IMR-90 (cell line): Measurements from ENCODE around the gene PRXL2C. TPM values are rescaled to one million over a fixed set of nuclear protein-coding genes. Genes with fewer than 3 reads are reported as not detected.

ENCODE experiments used
- ATAC-seq: fragments of 200-7000 bp; cut with Tn5 transposase; 2 replicates; pipeline ENCODE4 v1.9.1; 2020; ENCODE audit warnings: low read depth, mild to moderate bottlenecking, moderate library complexity
- BruUV-seq: library from RNA; stranded (reverse); fragments of 400-500 nt; replicated peaks from 2 replicates; lab custom pipeline; 2021; lab: Mats Ljungman, UMichigan
- CTCF ChIA-PET: fragments of 300-600 bp; formaldehyde crosslinking; extraction: SDS; loops from one replicate; lab custom pipeline; 2021; ENCODE audit warnings: antibody characterized with exemption; lab: Yijun Ruan, JAX
- POLR2A ChIA-PET: fragments of 300-600 bp; sonication (Branson Sonifier 250); formaldehyde crosslinking; loops from one replicate; lab custom pipeline; 2022; ENCODE audit warnings: antibody characterized with exemption; ENCODE audit not compliant: unreplicated experiment; lab: Charles Lee
- DNase-seq: peaks from one replicate; pipeline ENCODE4 v3.0.0; 2013
- H2AFZ ChIP-seq: replicated peaks from 2 replicates; pipeline ENCODE3; 2013; ENCODE audit warnings: low read length, mild to moderate bottlenecking; ENCODE audit not compliant: poor library complexity
- H2AK5ac ChIP-seq: 2 replicates; pipeline ENCODE4 v1.6.1; 2013; ENCODE audit warnings: low read depth, low read length, inconsistent platforms
- H2AK9ac ChIP-seq: replicated peaks from 2 replicates; pipeline ENCODE3; 2013; ENCODE audit warnings: mild to moderate bottlenecking, low read depth, low read length, moderate library complexity; ENCODE audit not compliant: poor library complexity
- H2BK120ac ChIP-seq: 2 replicates; pipeline ENCODE4 v1.6.1; 2013; ENCODE audit warnings: low read depth, low read length, inconsistent platforms
- H2BK15ac ChIP-seq: 3 replicates; pipeline ENCODE4 v1.6.1; 2013; ENCODE audit warnings: low read depth, low read length, inconsistent platforms
- H2BK20ac ChIP-seq: 2 replicates; pipeline ENCODE4 v1.6.1; 2013; ENCODE audit warnings: low read depth, mild to moderate bottlenecking, inconsistent platforms, low read length, moderate library complexity
- H2BK5ac ChIP-seq: 2 replicates; pipeline ENCODE4 v1.6.1; 2013; ENCODE audit warnings: mild to moderate bottlenecking, low read depth, low read length, inconsistent platforms; ENCODE audit not compliant: poor library complexity, severe bottlenecking
- H3K14ac ChIP-seq: replicated peaks from 2 replicates; pipeline ENCODE4 v1.6.1; 2013; ENCODE audit warnings: low read depth, low read length, inconsistent platforms
- H3K18ac ChIP-seq: 2 replicates; pipeline ENCODE4 v1.6.1; 2013; ENCODE audit warnings: low read depth, low read length, control low read depth
- H3K23ac ChIP-seq: 2 replicates; pipeline ENCODE4 v1.6.1; 2013; ENCODE audit warnings: low read depth, low read length, inconsistent platforms
- H3K27ac ChIP-seq: 2 replicates; pipeline ENCODE4 v1.5.1; 2013; ENCODE audit warnings: mild to moderate bottlenecking, control low read depth, low read length; ENCODE audit not compliant: insufficient read depth
- H3K27me3 ChIP-seq: 2 replicates; pipeline ENCODE4 v1.6.1; 2013; ENCODE audit warnings: low read length; ENCODE audit not compliant: control insufficient read depth, insufficient read depth
- H3K36me3 ChIP-seq: 2 replicates; pipeline ENCODE4 v1.6.1; 2013; ENCODE audit warnings: low read length, mixed read lengths; ENCODE audit not compliant: control insufficient read depth, insufficient read depth
- H3K4ac ChIP-seq: 2 replicates; pipeline ENCODE4 v1.6.1; 2013; ENCODE audit warnings: low read depth, low read length, inconsistent platforms
- H3K4me1 ChIP-seq: 2 replicates; pipeline ENCODE4 v1.6.1; 2013; ENCODE audit warnings: low read length, mixed read lengths; ENCODE audit not compliant: control insufficient read depth, insufficient read depth
- H3K4me2 ChIP-seq: 2 replicates; pipeline ENCODE4 v1.6.1; 2013; ENCODE audit warnings: low read depth, mild to moderate bottlenecking, control low read depth, low read length, moderate library complexity
- H3K4me3 ChIP-seq: 2 replicates; pipeline ENCODE4 v1.5.1; 2013; ENCODE audit warnings: low read depth, mild to moderate bottlenecking, control low read depth, low read length, moderate library complexity; ENCODE audit not compliant: insufficient read depth
- H3K56ac ChIP-seq: 2 replicates; pipeline ENCODE4 v1.6.1; 2013; ENCODE audit warnings: low read length, inconsistent platforms; ENCODE audit not compliant: insufficient read depth; ENCODE audit errors: extremely low read depth
- H3K79me1 ChIP-seq, 2 experiments: 2 replicates each; pipeline ENCODE4 v1.6.1; 2013; ENCODE audit warnings: low read length in 2 of 2, inconsistent platforms in 1 of 2, low read depth in 1 of 2
- H3K9ac ChIP-seq: 2 replicates; pipeline ENCODE4 v1.6.1; 2013; ENCODE audit warnings: low read depth, low read length, control low read depth
- H3K9me1 ChIP-seq: 2 replicates; pipeline ENCODE4 v1.6.1; 2013; ENCODE audit warnings: low read length, inconsistent platforms; ENCODE audit not compliant: insufficient read depth
- H3K9me3 ChIP-seq: 2 replicates; pipeline ENCODE4 v1.6.1; 2013; ENCODE audit warnings: low read length; ENCODE audit not compliant: control insufficient read depth, insufficient read depth
- H4K20me1 ChIP-seq: 2 replicates; pipeline ENCODE4 v1.6.1; 2013; ENCODE audit warnings: low read length, inconsistent platforms; ENCODE audit not compliant: insufficient read depth
- H4K5ac ChIP-seq: 2 replicates; pipeline ENCODE4 v1.6.1; 2013; ENCODE audit warnings: mild to moderate bottlenecking, low read depth, low read length, control low read depth
- H4K8ac ChIP-seq, 2 experiments: 2 replicates each; pipeline ENCODE4 v1.6.1; 2013; ENCODE audit warnings: low read depth in 2 of 2, low read length in 2 of 2, control low read depth in 1 of 2, inconsistent platforms in 1 of 2
- H4K91ac ChIP-seq: 2 replicates; pipeline ENCODE4 v1.6.1; 2013; ENCODE audit warnings: low read depth, low read length, inconsistent platforms; ENCODE audit not compliant: insufficient read depth
- BHLHE40 ChIP-seq: fragments of 150-350 bp; IDR thresholded peaks from 2 replicates; pipeline ENCODE4 v1.6.1; 2016; ENCODE audit warnings: mild to moderate bottlenecking, low read depth, low read length
- CHD1 ChIP-seq: IDR thresholded peaks from 2 replicates; pipeline ENCODE4 v1.6.1; 2012; ENCODE audit warnings: low read depth, low read length, improper control_type of control experiment
- ELK1 ChIP-seq: fragments of 150-350 bp; IDR thresholded peaks from 2 replicates; pipeline ENCODE4 v1.6.1; 2016; ENCODE audit warnings: low read depth, mild to moderate bottlenecking, low read length, moderate library complexity, borderline replicate concordance
- FOS ChIP-seq: fragments of 150-350 bp; IDR thresholded peaks from 2 replicates; pipeline ENCODE4 v1.6.1; 2016; ENCODE audit warnings: low read depth, low read length
- MAZ ChIP-seq: IDR thresholded peaks from 2 replicates; pipeline ENCODE4 v1.6.1; 2012; ENCODE audit warnings: low read depth, mild to moderate bottlenecking, low read length, improper control_type of control experiment, moderate library complexity, borderline replicate concordance
- NFE2L2 ChIP-seq: fragments of 150-350 bp; IDR thresholded peaks from 2 replicates; pipeline ENCODE4 v1.6.1; 2016; ENCODE audit warnings: low read depth, mild to moderate bottlenecking, low read length
- RFX5 ChIP-seq: IDR thresholded peaks from 2 replicates; pipeline ENCODE4 v1.8.0; 2012; ENCODE audit warnings: low read depth, mild to moderate bottlenecking, low read length, moderate library complexity
- SMC3 ChIP-seq: fragments of 150-350 bp; IDR thresholded peaks from 2 replicates; pipeline ENCODE4 v1.6.1; 2016; ENCODE audit warnings: low read depth, mild to moderate bottlenecking, antibody characterized with exemption, low read length, moderate library complexity
- WGBS, 2 experiments: methylation state at CpG; one replicate each; pipeline versions ENCODE4 v1.1.5 to v1.1.7; 2013; ENCODE audit warnings: missing lambda C conversion rate in 2 of 2; ENCODE audit not compliant: insufficient read length in 1 of 2; ENCODE audit errors: extremely low coverage in 2 of 2; 5-methylcytosine and 5-hydroxymethylcytosine counted together
- dilution Hi-C: fragments of 300-500 bp; cut with HindIII; formaldehyde crosslinking; loops from one replicate; pipeline ENCODE4 v1.14.3; 2018; ENCODE audit warnings: low sequenced_read_pairs; ENCODE audit not compliant: unreplicated experiment
- in situ Hi-C: fragments of 300-500 bp; cut with MboI; formaldehyde crosslinking; loops from 3 replicates; pipeline ENCODE4 v1.14.3; 2019; ENCODE audit warnings: low sequenced_read_pairs, inconsistent platforms, mixed read lengths
- intact Hi-C: fragments of 100-400 bp; cut with micrococcal nuclease; formaldehyde crosslinking; loops from 2 replicates; pipeline ENCODE4 v1.10.0; 2022
- polyA plus RNA-seq, 3 experiments: library from polyadenylated mRNA; depleted of rRNA; stranded (reverse); fragments of >200 nt; gene quantifications; 2 replicates each; pipeline ENCODE4 v1.2.3, GENCODE V29; 2012; ENCODE audit warnings: low replicate concordance in 1 of 3
- total RNA-seq: library from RNA; depleted of rRNA; stranded (reverse); fragments of >200 nt; gene quantifications from 2 replicates; pipeline ENCODE4 v1.2.3, GENCODE V29; 2012

The PRXL2C gene
- total and polyA plus RNA-seq, 2 of the 4 experiments (the other 2 are of a cell fraction), result 2.7 to 9.0 TPM

GRCh38 chr9:96617439-96618185 is 37.5 kb downstream of the PRXL2C start:
- H3K14ac ChIP-seq, result no peak overlapping the region
- DNase-seq (no peak), ATAC-seq (no peak)
- ChIA-PET POLR2A (no interaction called here), CTCF (no interaction called here)
- TF ChIP-seq SMC3 (no peak), NFE2L2 (no peak), BHLHE40 (no peak), CHD1 (no peak), RFX5 (no peak), ELK1 (no peak), MAZ (no peak), FOS (no peak)
- H2BK20ac ChIP-seq, result 0 out of 2 replicates have a peak overlapping the region, but pooled peaks have one; percentile 33
- H3K27me3 ChIP-seq, result no peaks in the 10 kb centered on the region
- no peaks in the 10 kb centered on the region for H3K36me3 ChIP-seq
- peaks cover 8% of the 10 kb centered on the region for H3K4me1 ChIP-seq
- H2AK9ac ChIP-seq, result no peak overlapping the region
- H4K91ac ChIP-seq, result no peak overlapping the region
- peak overlapping the region; percentile 88 for H3K4me3 ChIP-seq
- H4K8ac ChIP-seq, result no peak overlapping the region; a peak in 1 of 4 replicates
- dilution Hi-C loops (no loop called here), intact Hi-C loops (no loop called here), in situ Hi-C loops (no loop called here)
- no peak overlapping the region for H3K18ac ChIP-seq
- no peak overlapping the region for H3K27ac ChIP-seq
- H3K4ac ChIP-seq, result no peak overlapping the region
- no peak overlapping the region for H2BK5ac ChIP-seq
- no TSS peak for BruUV-seq
- no peak overlapping the region for H2AFZ ChIP-seq
- H2BK15ac ChIP-seq, result no peak overlapping the region
- H3K9me3 ChIP-seq, result no peaks in the 10 kb centered on the region
- H3K79me1 ChIP-seq, result peaks cover 10 to 42% of the 10 kb centered on the region in 2 experiments
- H4K20me1 ChIP-seq, result peaks cover 8% of the 10 kb centered on the region; the same call in 1 of the 2 replicates
- no peak overlapping the region for H3K9ac ChIP-seq
- H2BK120ac ChIP-seq, result no peak overlapping the region
- H3K4me2 ChIP-seq, result peak overlapping the region; percentile 83
- H4K5ac ChIP-seq, result no peak overlapping the region
- H3K9me1 ChIP-seq, result peaks cover 8% of the 10 kb centered on the region
- WGBS, 2 experiments, result 67% methylated on average over 12 of the region's 22 CpGs; no CpG with 5 or more reads in 1 of the 2 experiments
- H3K56ac ChIP-seq, result no peak overlapping the region
- H3K23ac ChIP-seq, result peak overlapping the region; percentile 76
- 0 out of 2 replicates have a peak overlapping the region, but pooled peaks have one; percentile 59 for H2AK5ac ChIP-seq
